Measurements from ENCODE around the gene DNAH12. TPM values are rescaled to one million over a fixed set of nuclear protein-coding genes. Genes with fewer than 3 reads are reported as not detected.

DNAH12 gene
- total RNA-seq, 1 donor from 2014 or later, result not detected

- no peak for DNase-seq (ENCODE audit: low spot score in 2 of 2)
- Histone ChIP-seq H3K9me3 (no peaks in the 10 kb centered on the region), H3K27ac (no peak overlapping the region), H3K36me3 (no peaks in the 10 kb centered on the region), H3K27me3 (no peaks in the 10 kb centered on the region), H3K4me1 (no peaks in the 10 kb centered on the region), H3K4me3 (no peak overlapping the region)
- intact Hi-C loops (cut with DNase I), result no loop called here
- TF ChIP-seq, protein P1, sequence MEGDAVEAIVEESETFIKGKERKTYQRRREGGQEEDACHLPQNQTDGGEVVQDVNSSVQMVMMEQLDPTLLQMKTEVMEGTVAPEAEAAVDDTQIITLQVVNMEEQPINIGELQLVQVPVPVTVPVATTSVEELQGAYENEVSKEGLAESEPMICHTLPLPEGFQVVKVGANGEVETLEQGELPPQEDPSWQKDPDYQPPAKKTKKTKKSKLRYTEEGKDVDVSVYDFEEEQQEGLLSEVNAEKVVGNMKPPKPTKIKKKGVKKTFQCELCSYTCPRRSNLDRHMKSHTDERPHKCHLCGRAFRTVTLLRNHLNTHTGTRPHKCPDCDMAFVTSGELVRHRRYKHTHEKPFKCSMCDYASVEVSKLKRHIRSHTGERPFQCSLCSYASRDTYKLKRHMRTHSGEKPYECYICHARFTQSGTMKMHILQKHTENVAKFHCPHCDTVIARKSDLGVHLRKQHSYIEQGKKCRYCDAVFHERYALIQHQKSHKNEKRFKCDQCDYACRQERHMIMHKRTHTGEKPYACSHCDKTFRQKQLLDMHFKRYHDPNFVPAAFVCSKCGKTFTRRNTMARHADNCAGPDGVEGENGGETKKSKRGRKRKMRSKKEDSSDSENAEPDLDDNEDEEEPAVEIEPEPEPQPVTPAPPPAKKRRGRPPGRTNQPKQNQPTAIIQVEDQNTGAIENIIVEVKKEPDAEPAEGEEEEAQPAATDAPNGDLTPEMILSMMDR (IDR thresholded peaks at IDR 0.05), result no peak
Observed at GRCh38 chr3:57421336-57421735, 122.8 kb downstream of the DNAH12 start.

DNA sequence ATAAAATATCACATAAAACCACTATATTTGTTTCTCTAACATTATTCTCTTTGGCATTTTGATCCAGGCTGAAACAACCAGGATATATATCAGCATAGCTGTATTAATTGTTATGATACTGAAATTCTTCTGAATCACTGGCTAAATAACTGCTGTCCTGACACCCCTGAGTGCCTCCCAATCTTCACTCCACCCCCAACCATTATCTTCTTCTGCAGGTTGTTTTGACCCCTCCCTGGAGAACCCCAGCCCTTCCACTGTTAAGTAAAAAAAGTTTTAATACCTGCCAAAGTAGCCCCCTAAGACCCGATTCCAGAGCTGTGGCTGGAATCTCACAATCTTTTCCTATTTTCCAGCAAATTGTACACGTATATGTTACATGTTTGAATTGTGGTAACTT, 124.1 kb downstream of the DNAH12 start:
- Histone ChIP-seq H3K36me3 (no peaks in the 10 kb centered on the region), H3K27ac (no peak overlapping the region), H3K4me3 (no peak overlapping the region), H3K9me3 (no peaks in the 10 kb centered on the region), H3K27me3 (no peaks in the 10 kb centered on the region), H3K4me1 (no peaks in the 10 kb centered on the region)
- no peak for DNase-seq (ENCODE audit: low spot score in 2 of 2)
- intact Hi-C loops (cut with DNase I), result no loop called here
- TF ChIP-seq, protein P1 (IDR thresholded peaks at IDR 0.05), result no peak

DNA sequence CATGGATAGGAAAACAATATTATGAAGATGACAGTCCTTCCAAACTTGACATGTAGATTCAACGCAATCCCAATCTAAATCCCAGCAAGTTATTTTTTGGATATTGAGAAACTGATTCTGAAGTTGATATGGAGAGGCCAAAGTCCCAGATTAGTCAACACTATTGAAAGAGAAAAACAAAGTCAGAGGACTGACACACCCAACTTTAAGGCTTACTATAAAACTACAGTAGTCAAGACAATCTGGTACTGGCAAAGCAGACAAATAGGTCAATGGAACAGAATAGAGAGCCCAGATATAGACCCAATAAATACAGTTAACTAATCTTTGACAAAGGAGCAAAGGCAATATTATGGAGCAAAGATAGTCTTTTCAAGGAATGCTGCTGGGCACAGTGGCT, 132.4 kb downstream of the DNAH12 start:
- Histone ChIP-seq H3K4me1 (no peaks in the 10 kb centered on the region), H3K4me3 (no peak overlapping the region), H3K9me3 (no peaks in the 10 kb centered on the region), H3K27ac (no peak overlapping the region), H3K36me3 (no peaks in the 10 kb centered on the region), H3K27me3 (no peaks in the 10 kb centered on the region)
- intact Hi-C loops (cut with DNase I), result no loop called here
- DNase-seq (ENCODE audit: low spot score in 2 of 2), result no peak
- TF ChIP-seq, protein P1 (IDR thresholded peaks at IDR 0.05), result no peak

GRCh38 chr3:57409471-57409870, 134.7 kb downstream of the DNAH12 start:
- Histone ChIP-seq H3K27me3 (no peaks in the 10 kb centered on the region), H3K9me3 (no peaks in the 10 kb centered on the region), H3K27ac (no peak overlapping the region), H3K4me3 (no peak overlapping the region), H3K36me3 (no peaks in the 10 kb centered on the region), H3K4me1 (no peaks in the 10 kb centered on the region)
- TF ChIP-seq, protein P1 (IDR thresholded peaks at IDR 0.05), result no peak
- intact Hi-C loops (cut with DNase I), result no loop called here
- DNase-seq (ENCODE audit: low spot score in 2 of 2), result no peak

DNA sequence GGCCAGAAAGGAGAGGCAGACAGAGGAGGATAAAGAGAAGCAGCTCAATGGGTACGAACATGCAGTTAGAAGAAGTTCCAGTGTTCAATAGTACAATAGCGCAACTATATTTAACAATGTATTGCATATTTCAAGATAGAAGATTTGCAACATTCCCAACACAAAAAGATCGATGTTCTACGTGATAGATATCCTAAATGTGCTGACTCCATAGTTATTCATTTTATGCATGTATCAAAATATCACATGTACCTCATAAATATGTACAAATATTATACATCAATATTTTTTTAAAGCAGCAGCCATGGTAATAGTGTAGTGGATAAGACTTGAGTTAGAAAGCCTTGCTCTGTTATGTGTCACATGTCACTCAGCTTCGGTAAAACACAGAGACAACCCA, 141.5 kb downstream of the DNAH12 start:
- no peaks in the 10 kb centered on the region for H3K4me1 ChIP-seq

More for the DNA sequence above, 141.5 kb downstream of the DNAH12 start:
- no peak overlapping the region for H3K4me3 ChIP-seq
- H3K36me3 ChIP-seq, result no peaks in the 10 kb centered on the region
- no peaks in the 10 kb centered on the region for H3K9me3 ChIP-seq
- TF ChIP-seq, protein P1 (IDR thresholded peaks at IDR 0.05), result no peak
- DNase-seq (ENCODE audit: low spot score in 2 of 2), result no peak
- H3K27ac ChIP-seq, result no peak overlapping the region
- intact Hi-C loops (cut with DNase I), result no loop called here
- H3K27me3 ChIP-seq, result no peaks in the 10 kb centered on the region
